GM10266 (cell line): Measurements from ENCODE around the gene SMIM36.
"Not testable (repeated sequence)": the region's sequence is repeated elsewhere in the genome, so short reads cannot be mapped to it uniquely, and the experiment has no call there.

Experiments
- DNase-seq: peaks from one replicate; pipeline ENCODE4 v3.0.0; 2012; ENCODE audit errors: extremely low spot score
- CTCF ChIP-seq: IDR thresholded peaks from 2 replicates; pipeline ENCODE4 v1.5.1; 2012; ENCODE audit warnings: mild to moderate bottlenecking, low read depth; ENCODE audit not compliant: control insufficient read depth, insufficient read depth; ENCODE audit errors: missing control alignments

The SMIM36 gene

DNA sequence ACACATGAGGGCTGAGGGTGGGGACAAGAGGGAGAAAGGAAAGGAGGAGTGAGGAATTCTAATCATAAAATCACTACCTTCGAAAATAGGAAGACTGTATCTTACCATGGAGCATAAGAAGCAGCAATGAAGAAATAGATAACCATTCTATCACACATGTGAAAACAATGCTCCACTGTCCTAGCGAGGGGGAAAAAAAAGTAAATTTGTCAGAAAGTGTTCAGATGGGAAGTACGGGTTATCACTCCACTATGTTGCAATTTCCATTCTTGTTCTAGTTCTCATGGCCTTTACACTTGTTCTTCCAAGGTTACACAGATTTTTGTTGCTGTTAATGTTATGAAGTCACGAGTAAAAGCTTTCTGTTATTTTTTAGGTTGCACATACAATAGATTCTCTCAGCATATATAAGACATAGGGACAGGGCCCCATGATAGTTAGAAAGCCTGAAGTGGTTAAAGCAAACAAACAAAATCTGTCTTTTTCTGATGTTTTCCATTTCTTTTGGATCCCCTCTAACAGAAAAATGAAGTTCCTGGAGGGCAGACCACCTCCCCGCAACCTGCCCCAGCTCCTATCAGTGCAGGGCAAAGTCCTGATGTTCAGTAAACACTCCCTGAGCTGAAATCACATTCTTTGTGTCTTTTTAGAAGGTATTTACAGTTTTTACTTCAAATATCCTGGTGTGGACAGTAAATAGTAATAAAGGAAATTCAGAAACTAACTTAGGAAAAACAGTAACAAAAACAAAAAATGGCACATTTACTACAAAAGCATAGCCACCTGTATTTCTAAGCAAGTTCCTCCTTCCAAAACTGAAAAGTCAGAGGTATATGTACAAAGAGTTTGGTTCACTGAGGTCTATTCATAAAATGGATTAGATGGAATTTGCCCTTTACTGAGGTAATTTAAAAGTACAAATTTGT, 103.3 kb downstream of the SMIM36 start:
- DNase-seq = no peak
- TF ChIP-seq CTCF = no peak

- no peak for TF ChIP-seq CTCF
- DNase-seq = no peak
These were observed 105.7 kb downstream of the SMIM36 start for GRCh38 chr17:55405600-55405999.

GRCh38 chr17:55404197-55404596, 107.1 kb downstream of the SMIM36 start:
- not testable (repeated sequence) for DNase-seq

DNA sequence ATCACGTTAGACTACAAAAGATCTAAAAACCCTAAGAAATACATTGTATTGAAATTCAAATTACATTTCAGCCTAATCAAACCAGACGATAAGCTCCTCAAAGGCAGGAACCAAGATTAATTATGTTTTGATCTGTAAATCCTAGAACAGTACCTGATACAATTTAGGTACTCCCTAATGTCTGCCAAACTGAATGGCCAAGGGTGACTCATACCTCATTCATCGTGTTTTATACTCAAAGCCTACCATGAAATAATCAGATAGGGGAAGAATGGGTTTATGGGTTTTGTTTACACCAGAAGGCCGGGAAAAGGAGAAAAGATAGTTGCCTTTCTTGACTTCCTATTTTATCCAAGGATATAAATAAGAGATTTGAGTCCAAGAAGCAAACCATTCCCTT, 108.9 kb downstream of the SMIM36 start:
- no peak for TF ChIP-seq CTCF
- DNase-seq = no peak
